H1 (cell line): ENCODE results near the gene VIPR2. TPM values are rescaled to one million over a fixed set of nuclear protein-coding genes. Genes with fewer than 3 reads are reported as not detected.

Source experiments
- CTCF ChIA-PET: fragments of 300-600 bp; sonication (Branson Sonifier 250); formaldehyde crosslinking; loops from one replicate; lab custom pipeline; 2021; ENCODE audit not compliant: partially characterized antibody; lab: Charles Lee
- POLR2A ChIA-PET: fragments of 300-600 bp; sonication (Branson Sonifier 250); formaldehyde crosslinking; loops from one replicate; lab custom pipeline; 2021; ENCODE audit warnings: inconsistent platforms; ENCODE audit not compliant: partially characterized antibody; lab: Charles Lee
- DNase-seq, 2 experiments: peaks; one replicate each; pipeline versions ENCODE4 v3.0.0 to v3.0.0-alpha.2; 2010 to 2022; ENCODE audit warnings: low spot score in 2 of 2, low read depth in 1 of 2, mixed read lengths in 1 of 2
- FAIRE-seq: peaks from 2 replicates; lab custom pipeline; 2011; peaks lifted over from hg19 to GRCh38; lab: Jason Lieb, UNC
- H2AFZ ChIP-seq: 2 replicates; pipeline ENCODE4 v1.8.1; 2012; ENCODE audit warnings: low read length, inconsistent platforms
- H2AK5ac ChIP-seq: 2 replicates; pipeline ENCODE4 v1.6.1; 2013; ENCODE audit warnings: low read depth, low read length
- H2BK120ac ChIP-seq: replicated peaks from 2 replicates; pipeline ENCODE3; 2013; ENCODE audit warnings: low read depth, low read length, inconsistent platforms
- H2BK12ac ChIP-seq: 2 replicates; pipeline ENCODE4 v1.6.1; 2013; ENCODE audit warnings: low read depth, low read length
- H2BK15ac ChIP-seq: 2 replicates; pipeline ENCODE4 v1.6.1; 2013; ENCODE audit warnings: low read length
- H2BK20ac ChIP-seq: 2 replicates; pipeline ENCODE4 v1.6.1; 2013; ENCODE audit warnings: low read length
- H2BK5ac ChIP-seq: 2 replicates; pipeline ENCODE4 v1.6.1; 2013; ENCODE audit warnings: low read depth, low read length
- H3K14ac ChIP-seq: 2 replicates; pipeline ENCODE4 v1.6.1; 2013; ENCODE audit warnings: inconsistent platforms; ENCODE audit not compliant: insufficient read length
- H3K18ac ChIP-seq: 2 replicates; pipeline ENCODE4 v1.6.1; 2013; ENCODE audit warnings: low read length; ENCODE audit errors: extremely low read depth
- H3K23ac ChIP-seq: 2 replicates; pipeline ENCODE4 v1.6.1; 2013; ENCODE audit warnings: inconsistent platforms; ENCODE audit not compliant: insufficient read length
- H3K23me2 ChIP-seq: 2 replicates; pipeline ENCODE4 v1.6.1; 2013; ENCODE audit warnings: low read depth, low read length
- H3K27ac ChIP-seq: 2 replicates; pipeline ENCODE4 v1.6.1; 2011; ENCODE audit warnings: low read depth, low read length, inconsistent platforms
- H3K27me3 ChIP-seq, 4 experiments: replicated peaks in 1 of 4; 1 replicate in 1 of 4; 2 replicates in 3 of 4; pipeline versions ENCODE4 v1.6.1 to v1.8.1; 2011 to 2013; ENCODE audit warnings: low read length in 3 of 4, mild to moderate bottlenecking in 3 of 4, inconsistent platforms in 2 of 4, mixed read lengths in 2 of 4, moderate library complexity in 1 of 4; ENCODE audit not compliant: control insufficient read depth in 3 of 4, insufficient read depth in 3 of 4; ENCODE audit errors: extremely low read depth in 1 of 4
- H3K36me3 ChIP-seq, 4 experiments: 2 replicates each; pipeline versions ENCODE4 v1.6.1 to v1.8.1; 2011 to 2013; ENCODE audit warnings: mild to moderate bottlenecking in 4 of 4, low read length in 3 of 4, moderate library complexity in 2 of 4, control low read depth in 1 of 4, inconsistent platforms in 1 of 4; ENCODE audit not compliant: insufficient read depth in 4 of 4, control insufficient read depth in 2 of 4
- H3K4ac ChIP-seq: replicated peaks from 2 replicates; pipeline ENCODE3; 2013; ENCODE audit warnings: low read length, low read depth, mixed read lengths, inconsistent platforms; ENCODE audit not compliant: insufficient read length
- H3K4me1 ChIP-seq, 4 experiments: replicated peaks in 1 of 4; 1 replicate in 1 of 4; 2 replicates in 3 of 4; pipeline versions ENCODE4 v1.6.1 to v1.8.1; 2011 to 2013; ENCODE audit warnings: low read length in 3 of 4, inconsistent platforms in 2 of 4, mixed read lengths in 1 of 4; ENCODE audit not compliant: insufficient read depth in 4 of 4, control insufficient read depth in 3 of 4
- H3K4me2 ChIP-seq, 2 experiments: 2 replicates each; pipeline versions ENCODE4 v1.6.1 to v1.8.1; 2011 to 2013; ENCODE audit warnings: low read depth in 2 of 2, low read length in 2 of 2, control low read depth in 1 of 2, inconsistent platforms in 1 of 2, mild to moderate bottlenecking in 1 of 2; ENCODE audit not compliant: insufficient read depth in 1 of 2
- H3K4me3 ChIP-seq, 4 experiments: fragments of 200-600, 300-600 bp in 1 of 4; sonication (generic), shearing (Covaris generic), sonication (Bioruptor Twin) in 1 of 4; 2 replicates each; pipeline versions ENCODE4 v1.5.1 to v1.8.1; 2011 to 2016; ENCODE audit warnings: low read length in 4 of 4, low read depth in 3 of 4, control low read depth in 2 of 4, inconsistent platforms in 2 of 4, mild to moderate bottlenecking in 2 of 4, mixed read lengths in 1 of 4, moderate library complexity in 1 of 4; ENCODE audit not compliant: insufficient read depth in 2 of 4; ENCODE audit errors: extremely low read depth in 1 of 4
- H3K56ac ChIP-seq: replicated peaks from 2 replicates; pipeline ENCODE3; 2013; ENCODE audit warnings: low read depth, mild to moderate bottlenecking, mixed read lengths, low read length, inconsistent platforms; ENCODE audit not compliant: insufficient read length
- H3K79me1 ChIP-seq: 2 replicates; pipeline ENCODE4 v1.6.1; 2013; ENCODE audit warnings: low read depth, low read length, control low read depth
- H3K79me2 ChIP-seq, 2 experiments: 2 replicates each; pipeline versions ENCODE4 v1.6.1 to v1.8.1; 2012 to 2013; ENCODE audit warnings: low read length in 2 of 2, mild to moderate bottlenecking in 2 of 2, inconsistent platforms in 1 of 2; ENCODE audit not compliant: insufficient read depth in 2 of 2, control insufficient read depth in 1 of 2
- H3K9ac ChIP-seq, 4 experiments: replicated peaks in 1 of 4; 1 replicate in 1 of 4; 2 replicates in 3 of 4; pipeline versions ENCODE4 v1.6.1 to v1.8.1; 2011 to 2013; ENCODE audit warnings: low read depth in 3 of 4, low read length in 3 of 4, control low read depth in 2 of 4, mild to moderate bottlenecking in 2 of 4, moderate library complexity in 2 of 4, inconsistent platforms in 1 of 4; ENCODE audit errors: extremely low read depth in 1 of 4
- H3K9me3 ChIP-seq, 2 experiments: 2 replicates each; pipeline versions ENCODE4 v1.6.1 to v1.8.1; 2012 to 2013; ENCODE audit warnings: mild to moderate bottlenecking in 2 of 2, moderate library complexity in 2 of 2, control low read depth in 1 of 2, inconsistent platforms in 1 of 2, low read depth in 1 of 2, low read length in 1 of 2, mixed read lengths in 1 of 2; ENCODE audit not compliant: insufficient read depth in 2 of 2
- H4K20me1 ChIP-seq, 2 experiments: replicated peaks in 1 of 2; 2 replicates each; pipeline versions ENCODE3 to v1.8.1; 2011 to 2013; ENCODE audit warnings: inconsistent platforms in 2 of 2, low read length in 2 of 2, mild to moderate bottlenecking in 1 of 2; ENCODE audit not compliant: insufficient read depth in 2 of 2, control insufficient read depth in 1 of 2
- H4K5ac ChIP-seq: 2 replicates; pipeline ENCODE4 v1.6.1; 2013; ENCODE audit warnings: low read length, low read depth, mixed read lengths, inconsistent platforms; ENCODE audit not compliant: insufficient read length
- H4K8ac ChIP-seq: 2 replicates; pipeline ENCODE4 v1.8.0; 2013; ENCODE audit warnings: mild to moderate bottlenecking, moderate library complexity, low read length, inconsistent platforms; ENCODE audit not compliant: insufficient read depth; ENCODE audit errors: extremely low read depth
- H4K91ac ChIP-seq: replicated peaks from 2 replicates; pipeline ENCODE3; 2013; ENCODE audit warnings: low read length, mixed read lengths, inconsistent platforms; ENCODE audit not compliant: insufficient read length
- BCL11A ChIP-seq, 2 experiments: IDR thresholded peaks; one replicate each; pipeline ENCODE4 v1.6.1; 2011; ENCODE audit warnings: low read depth in 2 of 2, low read length in 2 of 2, mild to moderate bottlenecking in 2 of 2
- CTBP2 ChIP-seq: IDR thresholded peaks from 2 replicates; pipeline ENCODE4 v1.7.0; 2011; ENCODE audit warnings: borderline replicate concordance, mild to moderate bottlenecking, moderate library complexity, mixed read lengths, low read length; ENCODE audit not compliant: insufficient read depth, insufficient read length
- EP300 ChIP-seq, 2 experiments: IDR thresholded peaks; 1 replicate in 1 of 2; 2 replicates in 1 of 2; pipeline ENCODE4 v1.6.1; 2011 to 2012; ENCODE audit warnings: low read depth in 2 of 2, low read length in 2 of 2, mild to moderate bottlenecking in 2 of 2, borderline replicate concordance in 1 of 2, inconsistent platforms in 1 of 2, moderate library complexity in 1 of 2
- HDAC2 ChIP-seq, 2 experiments: fragments of 300-600 bp in 1 of 2; sonication (generic) in 1 of 2; IDR thresholded peaks; 2 replicates each; pipeline ENCODE4 v1.6.1; 2011 to 2012; ENCODE audit warnings: low read depth in 2 of 2, low read length in 2 of 2, mild to moderate bottlenecking in 2 of 2, moderate library complexity in 2 of 2, borderline replicate concordance in 1 of 2, inconsistent platforms in 1 of 2
- KDM4A ChIP-seq: IDR thresholded peaks from one replicate; pipeline ENCODE4 v1.7.1; 2012; ENCODE audit warnings: low read depth, mild to moderate bottlenecking, moderate library complexity, low read length, inconsistent platforms; ENCODE audit not compliant: severe bottlenecking
- PHF8 ChIP-seq: fragments of 200-600 bp; sonication (generic); conservative IDR thresholded peaks from 2 replicates; pipeline ENCODE4 v1.7.1; 2012; ENCODE audit warnings: low read depth, mild to moderate bottlenecking, inconsistent platforms, low read length, moderate library complexity
- POLR2AphosphoS5 ChIP-seq: IDR thresholded peaks from 2 replicates; pipeline ENCODE4 v1.6.1; 2011; ENCODE audit warnings: low read depth, low read length
- RBBP5 ChIP-seq: IDR thresholded peaks from 2 replicates; pipeline ENCODE4 v1.7.1; 2012; ENCODE audit warnings: low read depth, mild to moderate bottlenecking, inconsistent platforms, low read length, moderate library complexity, borderline replicate concordance
- WGBS, 2 experiments: shearing (Covaris generic) in 1 of 2; methylation state at CpG; one replicate each; pipeline versions ENCODE4 v1.1.6 to v1.1.7; 2013 to 2015; ENCODE audit warnings: low lambda C conversion rate in 2 of 2, mixed read lengths in 2 of 2, inconsistent platforms in 1 of 2, low coverage in 1 of 2, missing lambda C conversion rate in 1 of 2; ENCODE audit not compliant: insufficient replicate concordance in 2 of 2, insufficient coverage in 1 of 2, insufficient read length in 1 of 2; ENCODE audit errors: extremely low coverage in 1 of 2, missing lambda C conversion rate in 1 of 2; 5-methylcytosine and 5-hydroxymethylcytosine counted together
- polyA plus RNA-seq, 7 experiments: library from polyadenylated mRNA; depleted of rRNA in 3 of 7; stranded (reverse) in 5 of 7; unstranded in 2 of 7; fragments of >200 nt in 5 of 7; fragments of 200-250 nt in 2 of 7; gene quantifications; 1 replicate in 5 of 7; 2 replicates in 1 of 7; 4 replicates in 1 of 7; pipeline versions ENCODE4 v1.2.1 to v1.2.3, GENCODE V29; 2011 to 2013; ENCODE audit warnings: missing spikeins in 2 of 7, mixed read lengths in 2 of 7
- total RNA-seq: library from RNA; stranded (reverse); fragmentation: NEBNext Ultra II Directional; extraction: Animal tissue kit (Norgen Biotek cat#: 25700); gene quantifications from 2 replicates; pipeline ENCODE4 v1.2.1, GENCODE V29; 2021
- TF ChIP-seq, protein P1 (sequence below): IDR thresholded peaks from 2 replicates; pipeline ENCODE4 v1.6.1; 2012; ENCODE audit warnings: low read length, inconsistent platforms
- TF ChIP-seq, protein P2 (sequence below): IDR thresholded peaks from 2 replicates; pipeline ENCODE4 v1.6.1; 2012; ENCODE audit warnings: inconsistent platforms

Gene VIPR2
- total and polyA plus RNA-seq, 2 of the 8 experiments (the other 6 are each of a cell fraction or from before 2014, with no cell fraction given): 2.4 to 6.3 TPM

DNA sequence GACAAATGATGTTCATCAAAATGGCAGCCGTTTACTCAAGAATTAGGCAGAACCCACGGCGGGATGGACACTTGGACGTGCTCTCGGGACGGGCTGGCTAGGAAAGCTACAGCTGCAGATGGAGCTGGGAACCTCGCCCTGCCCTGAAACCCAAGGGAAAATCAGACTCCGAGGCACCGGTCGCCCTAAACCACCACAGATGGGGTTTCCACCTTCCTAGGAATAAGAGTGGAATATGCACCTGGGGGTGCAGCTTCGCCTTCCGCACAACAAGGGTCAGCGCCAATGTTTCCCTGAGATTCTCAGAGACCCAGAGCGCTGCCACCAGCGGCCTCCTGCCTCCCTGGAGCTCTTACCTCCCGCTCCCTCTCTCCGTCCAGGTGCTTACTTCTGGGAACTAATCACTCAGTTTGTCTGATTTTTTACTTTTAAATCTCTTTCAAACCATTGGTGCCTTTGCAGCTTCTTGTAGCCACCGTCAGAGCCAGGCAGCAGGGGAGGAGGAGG is 165.6 kb downstream of the VIPR2 start:
- Histone ChIP-seq H3K4me2 (no peak overlapping the region), H3K79me2 (no peaks in the 10 kb centered on the region), H4K91ac (no peak overlapping the region), H2BK120ac (no peak overlapping the region), H2BK5ac (no peak overlapping the region), H3K4me3 (no peak overlapping the region), H2AK5ac (no peak overlapping the region), H3K56ac (no peak overlapping the region), H3K14ac (no peak overlapping the region), H3K36me3 (no peaks in the 10 kb centered on the region), H3K79me1 (no peaks in the 10 kb centered on the region), H2AFZ (no peak overlapping the region), H4K5ac (no peak overlapping the region), H3K9ac (no peak overlapping the region), H3K27me3 (no peaks in the 10 kb centered on the region; a peak in 1 of 7 replicates), H3K18ac (no peak overlapping the region), H2BK20ac (no peak overlapping the region), H4K8ac (no peak overlapping the region), H3K4me1 (peaks cover 0 to 3% (median 1%) of the 10 kb centered on the region in 4 experiments; a peak in 3 of 7 replicates), H2BK15ac (no peak overlapping the region), H3K4ac (no peak overlapping the region), H3K27ac (no peak overlapping the region), H4K20me1 (no peaks in the 10 kb centered on the region), H2BK12ac (no peak overlapping the region), H3K9me3 (peaks cover 39 to 42% of the 10 kb centered on the region in 2 experiments), H3K23me2 (no peaks in the 10 kb centered on the region; the same call in 1 of the 2 replicates), H3K23ac (no peak overlapping the region)
- WGBS, 2 experiments: 89% methylated on average over 18 of the region's 18 CpGs; no CpG with 5 or more reads in 1 of the 2 experiments
- no peak for DNase-seq
- POLR2A ChIA-PET: no interaction called here
- CTCF ChIA-PET: interaction anchor here (0.6 to 4.3 kb wide), 4 partner anchors 14 to 571 kb away, joined by 3 to 49 read pairs (median 4); no protein-coding TSS in a partner anchor
- FAIRE-seq: no peak
- TF ChIP-seq CTBP2 (no peak), KDM4A (no peak), EP300 (IDR thresholded peaks at IDR 0.05; ENCODE audit: borderline replicate concordance in 1 of 2, low read depth in 2 of 2, low read length in 2 of 2) (no peak), POLR2AphosphoS5 (no peak), PHF8 (no peak), HDAC2 (IDR thresholded peaks at IDR 0.05; ENCODE audit: borderline replicate concordance in 1 of 2, low read depth in 2 of 2, low read length in 2 of 2) (no peak), BCL11A (IDR thresholded peaks at IDR 0.05; ENCODE audit: low read depth in 2 of 2, low read length in 2 of 2) (no peak), RBBP5 (no peak)
- TF ChIP-seq, protein P1, sequence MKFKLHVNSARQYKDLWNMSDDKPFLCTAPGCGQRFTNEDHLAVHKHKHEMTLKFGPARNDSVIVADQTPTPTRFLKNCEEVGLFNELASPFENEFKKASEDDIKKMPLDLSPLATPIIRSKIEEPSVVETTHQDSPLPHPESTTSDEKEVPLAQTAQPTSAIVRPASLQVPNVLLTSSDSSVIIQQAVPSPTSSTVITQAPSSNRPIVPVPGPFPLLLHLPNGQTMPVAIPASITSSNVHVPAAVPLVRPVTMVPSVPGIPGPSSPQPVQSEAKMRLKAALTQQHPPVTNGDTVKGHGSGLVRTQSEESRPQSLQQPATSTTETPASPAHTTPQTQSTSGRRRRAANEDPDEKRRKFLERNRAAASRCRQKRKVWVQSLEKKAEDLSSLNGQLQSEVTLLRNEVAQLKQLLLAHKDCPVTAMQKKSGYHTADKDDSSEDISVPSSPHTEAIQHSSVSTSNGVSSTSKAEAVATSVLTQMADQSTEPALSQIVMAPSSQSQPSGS: no peak
- TF ChIP-seq, protein P2, sequence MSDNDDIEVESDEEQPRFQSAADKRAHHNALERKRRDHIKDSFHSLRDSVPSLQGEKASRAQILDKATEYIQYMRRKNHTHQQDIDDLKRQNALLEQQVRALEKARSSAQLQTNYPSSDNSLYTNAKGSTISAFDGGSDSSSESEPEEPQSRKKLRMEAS: no peak
